ENCODE results near the gene ENHO.
A peak's percentile ranks its signal among the peaks of the same experiment; 100 is the strongest.

The ENHO gene

DNA sequence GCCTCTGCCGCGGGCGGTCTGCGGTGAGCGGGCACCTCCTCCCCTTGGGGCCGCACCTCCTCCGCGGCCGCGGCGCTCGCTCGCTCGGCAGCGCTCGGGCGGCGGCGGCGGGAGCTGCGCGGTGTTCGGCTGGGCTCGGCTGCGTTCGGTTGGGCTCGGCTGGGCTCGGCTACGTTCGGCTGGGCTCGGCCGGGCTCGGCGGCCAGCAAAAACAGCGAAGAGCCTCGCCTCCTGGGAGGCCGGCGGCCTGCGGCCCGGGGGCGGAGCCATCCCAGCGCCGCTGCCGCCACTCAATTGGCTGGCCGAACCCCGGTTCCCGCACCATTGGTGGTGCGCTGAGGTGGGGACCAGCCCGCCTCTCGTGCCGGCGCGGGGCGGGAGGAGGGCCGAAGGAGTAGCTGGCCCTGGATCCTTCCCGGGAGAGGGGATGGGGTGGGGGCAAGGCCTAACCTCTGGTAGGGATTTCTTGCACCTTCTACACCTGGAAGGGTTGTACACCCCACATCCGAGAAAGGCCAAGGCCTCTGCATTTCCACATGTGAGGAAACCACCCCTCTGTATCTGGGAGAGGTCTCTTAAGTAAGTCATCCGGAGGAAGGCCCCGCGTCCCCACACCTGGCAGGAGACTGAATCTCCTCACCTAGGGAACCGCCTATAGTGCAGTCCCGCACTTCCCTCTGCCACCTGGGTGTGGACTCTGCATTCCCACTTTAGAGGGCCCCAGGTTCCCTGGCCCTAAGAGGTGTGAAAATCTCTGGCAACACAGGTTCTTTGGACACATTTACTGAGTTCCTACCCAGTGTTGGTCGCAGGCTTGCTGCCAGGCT lies at the start of gene ENHO:
TSS of gene ENHO (minus strand) at position 20 of the 827 bp plus-strand sequence. CDS start 1,295 bp downstream, outside the sequence.
- DNase-seq = peak; percentile 52 to 76

DNA sequence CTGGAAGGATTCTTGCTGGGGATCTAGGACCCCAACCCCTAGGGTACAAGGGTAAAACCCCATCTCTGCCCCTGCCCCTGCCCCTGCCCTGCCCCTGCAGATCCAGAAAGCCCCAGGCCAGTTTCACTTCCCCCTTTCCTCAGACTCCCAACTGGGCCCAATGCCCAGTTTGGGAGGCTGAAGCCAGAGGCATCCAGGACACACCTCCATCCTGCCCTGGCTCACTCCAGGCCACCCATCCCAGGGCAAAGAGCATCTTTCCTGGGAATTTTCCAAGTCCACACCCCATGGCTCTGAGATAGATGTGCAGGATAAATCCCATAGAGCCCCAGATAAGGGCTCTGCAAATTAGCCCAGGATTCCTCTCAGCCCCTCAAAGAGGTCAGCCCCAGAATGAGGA lies 49.3 kb upstream of the ENHO start:
- DNase-seq = no peak

DNA sequence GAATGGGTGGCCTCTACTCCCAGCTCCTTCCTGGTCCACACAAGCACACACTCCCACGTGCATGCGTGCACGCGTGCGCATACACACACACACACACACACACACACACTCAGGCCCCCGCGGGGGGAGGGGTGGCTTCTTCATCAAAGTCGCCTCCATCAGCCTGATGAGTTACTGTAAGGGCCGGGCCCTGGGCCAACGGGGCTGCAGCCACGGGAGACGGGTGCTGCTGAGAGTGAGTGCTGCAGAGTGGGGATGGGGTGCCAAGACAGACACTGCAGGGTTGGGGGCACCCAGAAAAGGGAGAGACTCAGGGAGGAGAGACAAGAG lies 48.7 kb upstream of the ENHO start:
- no peak for DNase-seq

DNA sequence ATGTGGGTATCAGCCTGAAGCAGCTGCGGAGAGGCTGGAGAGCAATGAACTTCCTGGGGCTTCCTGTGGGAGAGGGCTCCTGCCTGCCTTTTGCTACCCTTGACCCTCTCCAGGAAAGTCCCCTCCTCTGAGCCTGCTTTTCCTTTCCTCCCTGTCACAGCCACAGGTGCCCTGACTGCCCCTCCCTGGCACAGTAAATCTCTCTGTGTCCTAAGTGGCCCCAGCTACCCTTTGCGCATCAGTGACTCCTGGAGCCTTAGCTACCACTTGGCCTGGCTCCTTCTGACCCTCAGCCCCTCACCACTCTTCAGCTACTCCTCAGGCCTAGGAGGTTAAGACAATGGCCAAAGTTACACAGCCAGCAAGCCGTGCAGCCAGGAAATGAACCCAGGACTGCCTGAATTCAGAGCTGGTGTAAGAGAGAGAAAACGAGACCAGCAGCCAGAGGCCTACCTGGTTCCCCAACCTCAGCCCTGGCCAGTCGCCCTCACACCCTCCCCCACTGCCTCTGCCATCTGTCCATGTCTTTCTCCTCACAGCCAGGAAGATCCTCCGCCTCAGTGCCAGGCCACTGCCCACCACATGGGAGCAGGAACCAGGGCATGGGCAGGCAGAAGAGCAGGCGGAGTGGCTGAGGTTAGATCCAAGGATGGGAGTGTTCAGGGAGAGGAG lies 48.2 kb upstream of the ENHO start:
- peak; percentile 71 to 91 for DNase-seq

DNA sequence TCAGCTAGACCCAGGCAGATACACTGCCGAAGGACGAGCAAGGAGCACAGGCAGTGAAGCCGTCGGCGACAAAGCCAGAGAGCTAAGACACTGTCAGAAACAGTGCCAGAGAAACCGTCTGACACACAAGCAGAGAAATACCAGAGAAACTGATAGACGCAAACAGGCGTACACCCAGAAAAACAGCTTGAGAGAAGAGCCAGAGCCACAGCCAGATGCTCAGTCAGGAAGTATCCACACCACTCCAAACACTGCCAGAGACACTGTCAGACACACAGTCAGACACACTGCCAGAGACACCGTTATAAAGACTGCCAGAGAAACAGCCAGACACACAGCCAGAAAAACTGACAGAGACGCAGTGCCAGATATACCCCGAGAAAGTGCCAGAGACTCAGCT lies 47.6 kb upstream of the ENHO start:
- DNase-seq = peak in 1 of 2 experiments; percentile 27

DNA sequence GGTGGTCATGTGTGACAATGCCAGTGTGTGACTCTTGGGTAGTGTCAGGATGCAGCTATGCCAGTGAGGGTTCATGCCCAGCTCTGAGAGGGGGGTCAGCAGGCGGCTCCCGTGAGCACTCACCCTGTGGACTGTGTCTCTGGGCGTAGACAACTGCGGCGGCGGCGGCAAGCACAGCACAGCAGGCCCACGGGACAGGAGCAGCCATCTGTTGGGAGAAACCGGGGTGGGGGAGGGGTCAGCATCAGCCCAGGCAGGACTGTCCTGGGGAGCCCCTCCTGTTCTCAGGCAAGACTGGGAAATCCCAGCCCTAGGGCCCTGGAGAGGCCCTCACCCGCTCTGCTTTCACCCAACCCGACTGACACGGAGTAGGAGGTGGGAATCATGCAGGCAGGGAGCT lies 46.0 kb upstream of the ENHO start:
- DNase-seq = no peak

DNA sequence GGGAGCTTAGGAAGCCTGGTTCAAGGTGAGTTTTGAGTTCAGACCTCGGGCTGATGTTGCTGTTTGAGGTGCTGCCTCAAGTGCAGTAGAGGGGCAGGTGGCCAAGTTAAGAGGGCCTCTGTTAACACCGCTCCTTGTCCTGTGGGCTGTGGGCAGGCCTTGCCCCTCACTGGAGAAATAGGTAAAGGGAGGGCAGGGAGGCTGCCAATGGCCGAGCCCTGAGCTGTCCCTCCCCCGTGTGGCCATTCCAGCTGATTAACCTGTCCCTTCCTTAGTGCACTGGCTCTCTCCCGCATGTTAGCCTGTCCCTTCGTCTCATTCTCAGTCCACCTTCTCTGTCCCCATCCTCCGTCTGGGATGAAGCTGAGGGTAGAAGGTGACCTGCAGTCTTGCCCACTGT lies 45.3 kb upstream of the ENHO start:
- no peak for DNase-seq

DNA sequence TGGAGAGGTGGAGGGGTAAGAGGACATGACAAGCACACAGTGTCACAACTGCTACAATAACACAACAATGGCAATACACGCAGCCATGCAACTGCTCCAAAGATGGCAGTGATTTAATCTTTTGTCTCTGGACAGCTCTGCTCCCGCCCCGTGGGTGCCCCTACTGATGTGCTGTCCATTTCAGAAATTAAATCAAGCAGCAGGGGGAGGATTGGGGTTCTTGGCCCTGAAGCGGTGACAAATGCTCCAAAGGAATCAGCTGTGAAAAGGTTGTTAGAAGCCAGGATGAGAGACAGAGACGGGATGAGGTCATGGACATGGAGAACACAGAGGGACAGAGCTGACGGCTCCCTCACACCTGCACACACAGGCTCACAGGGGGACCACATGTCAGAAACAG lies 44.2 kb upstream of the ENHO start:
- no peak for DNase-seq

DNA sequence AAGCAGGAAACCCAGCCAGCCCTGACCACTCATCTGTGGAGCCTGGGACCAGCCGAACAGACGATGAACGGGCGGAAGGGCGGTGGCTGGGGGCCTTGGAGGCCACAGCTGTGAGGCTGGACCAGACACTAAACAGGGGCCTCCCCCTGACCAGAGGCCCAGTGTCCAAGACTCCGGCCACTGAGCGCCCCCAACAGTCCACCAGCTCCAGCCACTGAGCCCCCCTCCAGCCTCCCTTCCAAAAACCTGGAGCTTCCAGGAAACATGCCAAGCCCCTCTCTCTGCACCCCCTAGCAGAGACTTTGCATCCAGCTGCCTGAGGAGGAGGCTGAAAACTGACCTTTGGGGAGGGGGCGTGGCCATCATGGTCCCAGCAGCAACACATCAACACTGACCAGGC lies 43.5 kb upstream of the ENHO start:
- no peak for DNase-seq

DNA sequence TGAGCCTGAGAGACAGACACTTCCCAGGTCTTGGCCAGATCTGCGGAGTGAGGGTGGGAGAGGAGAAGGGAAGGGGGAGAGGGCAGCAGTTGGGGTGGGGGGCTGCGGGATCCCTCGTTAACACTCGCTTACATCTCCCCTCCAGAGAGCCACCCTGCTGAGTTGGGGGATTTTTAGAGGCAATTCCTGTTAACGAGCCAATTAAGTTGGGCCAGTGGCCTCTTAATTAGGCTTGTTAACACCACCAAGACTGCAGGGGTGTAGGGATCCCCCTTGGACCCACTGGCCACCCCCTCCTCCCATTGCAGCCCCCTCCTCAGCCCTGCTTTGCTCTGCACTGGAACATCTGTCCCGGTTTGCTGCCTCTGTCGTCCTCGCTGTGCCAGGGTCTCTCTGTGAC lies 43.1 kb upstream of the ENHO start:
- DNase-seq = no peak

DNA sequence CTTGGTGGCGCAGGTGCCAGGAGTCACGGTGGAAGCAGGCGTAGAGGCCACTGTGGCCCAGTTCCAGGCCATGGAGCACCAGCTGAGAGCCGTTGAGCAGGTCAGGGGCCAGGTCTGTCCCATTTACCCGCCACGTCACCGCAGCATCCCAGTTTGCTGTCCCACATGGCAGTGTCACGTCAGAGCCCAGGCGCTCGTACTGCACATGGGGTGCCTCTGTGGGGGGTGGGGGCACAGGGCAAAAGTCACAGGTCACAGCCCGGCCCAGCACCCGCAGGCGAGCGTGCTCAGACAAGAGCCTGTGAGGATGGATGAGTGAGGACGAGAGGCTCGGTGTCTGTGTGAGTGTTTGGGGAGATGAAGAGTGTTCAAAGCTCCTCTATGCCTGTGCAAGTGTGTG lies 41.8 kb upstream of the ENHO start:
- DNase-seq = no peak

DNA sequence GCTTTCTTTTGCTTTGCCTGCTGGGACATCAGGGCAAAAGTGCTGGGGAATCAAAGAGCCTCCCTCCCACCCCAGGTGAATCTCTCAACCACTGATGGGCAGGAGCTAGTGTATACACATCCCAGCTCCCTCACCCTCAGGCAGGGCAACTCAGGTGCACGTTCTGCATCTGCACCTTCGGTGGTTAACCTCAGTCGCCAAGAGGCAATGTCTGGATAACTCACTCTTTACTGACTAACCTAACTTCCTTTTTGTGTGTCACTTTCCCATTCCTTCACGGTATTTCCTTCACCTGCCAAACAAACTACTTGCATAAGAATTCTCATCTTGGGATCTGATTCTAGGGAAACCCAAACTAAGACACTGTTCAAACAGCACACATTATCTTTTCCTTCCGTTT lies 40.5 kb upstream of the ENHO start:
- no peak for DNase-seq

DNA sequence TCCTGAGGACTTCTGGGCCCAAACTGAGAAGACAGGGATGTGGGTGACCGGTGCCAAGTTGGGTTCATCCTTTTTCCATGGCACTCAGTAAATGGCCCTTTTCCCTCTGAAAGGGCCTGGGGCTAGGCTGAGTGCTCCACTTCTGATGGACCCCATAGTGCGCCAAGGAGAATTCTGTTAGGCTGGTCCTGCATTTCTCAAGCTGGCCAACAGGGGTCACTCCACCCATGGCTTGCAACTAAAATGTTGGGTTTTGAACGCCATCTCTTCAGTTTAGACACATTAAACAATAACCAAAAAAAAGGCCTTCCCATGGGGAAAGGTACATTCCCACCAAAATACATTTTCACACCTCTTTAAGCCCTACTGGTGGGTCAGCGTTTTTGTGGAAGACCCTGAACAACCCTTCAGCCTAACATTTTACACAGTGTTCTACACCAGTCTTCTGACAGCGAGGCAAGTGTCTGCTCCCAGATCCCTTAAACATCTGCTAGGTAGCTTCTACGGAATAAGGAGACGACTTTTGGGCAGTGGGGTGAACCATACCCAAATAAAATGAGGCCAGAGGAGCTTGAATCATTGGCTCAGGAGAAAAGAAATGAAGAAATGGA lies 39.5 kb upstream of the ENHO start:
- DNase-seq = no peak

DNA sequence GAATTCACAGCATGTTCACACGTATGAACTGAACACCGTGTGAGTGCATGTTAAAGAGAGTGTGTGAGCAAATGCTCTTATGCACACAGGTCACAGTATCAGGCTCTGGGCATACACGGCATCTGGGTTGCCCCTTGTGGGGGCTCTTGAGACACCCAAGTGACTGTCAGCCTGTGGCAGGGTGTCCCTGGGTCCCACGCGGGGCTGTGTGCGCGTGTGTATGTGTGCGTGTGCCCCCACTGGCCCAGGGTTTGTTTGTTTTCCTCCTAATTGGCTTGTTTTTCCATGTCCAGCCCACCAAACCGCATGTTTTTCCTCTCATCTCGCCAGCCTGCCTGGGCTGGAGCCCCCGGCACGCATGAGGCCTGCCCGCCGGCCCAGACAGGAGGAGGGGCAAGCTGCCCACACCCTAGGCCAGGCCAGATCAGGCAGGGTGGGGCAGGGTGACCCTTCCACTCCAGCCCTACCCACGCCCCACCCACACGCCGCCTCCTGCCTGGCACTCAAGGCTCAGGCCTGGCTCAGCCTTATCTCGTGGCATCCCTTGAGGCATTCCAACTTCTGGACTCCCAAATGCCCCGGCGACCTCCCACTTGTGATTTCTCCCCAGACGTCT lies 37.9 kb upstream of the ENHO start:
- no peak for DNase-seq

DNA sequence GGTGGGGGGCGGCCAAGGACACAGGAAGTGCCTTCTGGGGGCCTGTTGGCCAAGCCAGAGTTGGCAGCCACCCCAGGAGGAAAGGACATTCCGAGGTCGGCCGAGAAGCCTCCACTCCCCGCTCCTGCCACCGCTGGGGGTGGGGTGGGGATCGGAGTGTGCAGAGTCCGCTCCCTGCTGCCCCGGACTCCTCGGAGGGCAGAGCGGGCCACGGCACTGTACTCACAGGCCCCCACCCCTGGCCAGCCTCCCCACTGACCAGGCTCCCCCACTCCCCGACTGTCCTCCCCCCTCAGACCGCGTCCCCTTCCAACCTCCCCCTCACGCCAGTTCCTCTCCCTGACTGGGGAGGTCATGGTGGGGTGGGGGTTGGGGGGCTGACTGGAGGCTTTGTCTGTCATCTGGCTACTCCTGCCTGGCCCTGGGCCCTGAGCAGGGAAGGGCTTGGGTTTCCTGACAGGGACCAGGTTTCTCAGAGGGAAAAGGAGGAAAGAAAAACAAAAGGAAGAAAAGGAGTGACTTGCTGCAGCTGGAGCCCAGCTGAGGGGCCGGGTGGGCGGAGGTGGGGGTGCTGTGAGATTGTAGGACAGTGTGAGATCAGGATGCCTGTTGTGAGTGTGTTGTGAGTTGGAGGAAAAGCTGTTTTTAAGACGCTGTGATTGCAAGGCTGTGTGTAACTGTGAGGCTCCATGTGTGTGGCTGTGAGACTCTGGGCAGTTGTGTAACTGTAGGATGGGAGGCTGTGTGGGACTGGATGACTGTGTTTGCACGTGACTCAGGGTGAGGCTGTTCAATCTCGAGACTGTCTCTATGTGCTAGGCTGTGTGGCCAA lies 37.0 kb upstream of the ENHO start:
- no peak for DNase-seq

DNA sequence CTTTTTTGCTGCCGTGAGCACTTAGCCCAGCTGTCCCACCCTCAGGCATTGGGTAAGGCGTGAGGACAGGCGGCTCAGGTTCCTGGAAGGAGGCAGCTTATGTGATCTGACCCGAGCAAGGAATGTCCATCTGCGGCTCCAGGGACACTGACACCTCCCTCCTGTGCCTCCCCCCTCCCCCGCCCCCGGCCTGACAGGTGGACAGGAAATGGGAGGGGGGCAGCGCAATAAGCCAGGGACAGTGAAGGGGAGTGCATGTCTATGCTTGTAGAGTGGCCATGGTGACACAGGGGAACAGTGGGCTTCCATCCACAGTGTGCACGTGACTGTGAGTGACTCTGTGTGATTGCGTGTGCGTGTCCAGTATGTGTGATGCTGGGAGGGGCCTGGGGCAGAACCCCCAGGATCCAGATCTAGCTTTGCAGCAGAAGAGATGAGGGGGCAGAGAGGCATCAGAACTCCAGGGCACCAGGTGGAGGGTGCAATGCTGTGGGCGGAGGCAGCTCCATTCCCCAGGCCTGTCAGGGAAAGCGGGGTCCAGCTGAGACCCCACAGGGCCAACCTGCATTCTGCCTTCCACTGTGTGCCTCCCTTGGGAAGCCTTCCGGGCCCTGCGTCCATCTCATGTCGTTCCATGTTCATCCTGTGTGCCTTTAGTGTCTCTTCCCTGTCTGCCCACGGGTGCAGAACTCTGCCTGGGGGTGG lies 36.3 kb upstream of the ENHO start:
- no peak for DNase-seq

DNA sequence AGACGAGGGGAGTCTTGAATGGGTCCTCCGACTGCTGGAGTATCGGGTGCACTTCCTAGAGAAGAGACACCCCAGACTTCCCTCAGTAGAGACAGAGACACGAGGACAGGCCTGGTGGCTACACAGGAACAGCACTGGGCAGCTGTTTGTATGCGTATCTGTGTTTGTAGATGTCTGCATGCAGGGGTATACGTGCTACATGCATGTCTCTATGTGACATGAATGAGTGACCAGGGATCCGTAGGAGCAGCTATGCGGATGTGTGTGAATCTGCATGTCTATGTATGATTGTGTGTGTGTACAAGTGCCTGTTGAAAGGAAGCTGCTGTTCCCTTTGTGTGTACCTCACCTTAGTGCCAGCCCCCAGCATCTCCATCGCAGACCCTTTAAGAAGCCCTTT lies 35.6 kb upstream of the ENHO start:
- DNase-seq = no peak

DNA sequence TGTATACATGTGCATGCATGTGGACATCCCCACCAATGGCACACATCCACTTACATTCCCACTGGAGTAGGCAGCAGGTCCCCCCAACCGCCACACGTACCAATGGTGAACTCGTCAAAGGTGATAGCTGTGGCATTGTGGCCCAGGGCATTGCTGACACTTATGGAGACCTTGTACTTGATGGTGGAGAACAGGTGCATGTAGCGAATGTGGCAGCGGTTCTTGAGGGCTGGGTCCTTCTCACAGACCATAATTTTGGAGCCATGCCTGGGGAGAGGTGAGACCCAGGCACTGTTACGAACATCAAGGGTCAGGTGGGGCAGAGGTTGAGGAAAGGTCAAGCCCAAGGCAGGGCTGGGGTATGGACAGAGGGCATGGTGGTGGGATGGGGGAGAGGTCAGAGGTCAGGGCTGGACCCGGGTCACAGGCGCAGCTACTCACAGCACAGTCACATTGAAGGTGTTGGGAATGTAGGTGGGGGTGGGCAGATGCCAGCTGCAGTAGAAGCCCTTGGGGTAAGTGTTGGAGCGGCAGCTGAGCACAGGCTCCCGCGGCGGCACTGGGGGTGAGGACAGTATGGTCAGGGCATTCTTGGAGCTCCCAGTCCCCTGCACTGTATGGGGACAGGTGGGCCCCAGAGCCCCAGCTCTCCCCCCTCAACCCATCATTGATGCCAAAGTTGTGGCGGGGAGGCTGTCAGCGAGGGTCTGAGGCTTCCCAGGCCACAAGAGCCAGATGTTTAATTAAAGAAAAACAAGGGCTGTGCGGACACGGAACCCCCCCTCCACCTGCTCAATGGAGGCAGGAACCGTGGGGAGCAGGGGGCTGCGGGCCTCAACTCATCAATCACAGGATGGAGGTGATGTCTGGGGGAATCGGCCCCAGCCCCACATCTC lies 34.9 kb upstream of the ENHO start:
- DNase-seq = no peak

DNA sequence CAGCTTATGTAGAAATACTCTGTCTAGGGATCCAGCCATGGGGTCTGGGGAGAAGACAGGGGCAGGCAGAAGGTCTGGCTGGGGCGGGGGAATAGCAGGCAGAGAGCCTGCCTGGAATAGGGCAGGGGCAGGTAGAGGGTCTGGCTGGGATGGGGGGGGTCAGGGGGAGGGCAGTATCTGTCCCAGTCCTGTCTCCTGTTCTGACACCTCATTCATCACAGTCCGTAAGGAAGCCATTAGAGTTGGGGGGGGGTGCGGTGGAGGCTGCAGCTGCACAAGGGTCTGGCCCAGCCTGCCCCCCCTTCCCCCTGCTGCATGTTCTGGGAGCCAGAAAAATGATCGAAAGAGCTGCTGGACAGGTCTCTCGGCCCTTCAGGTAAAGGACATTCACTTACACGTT lies 34.2 kb upstream of the ENHO start:
- DNase-seq = no peak

DNA sequence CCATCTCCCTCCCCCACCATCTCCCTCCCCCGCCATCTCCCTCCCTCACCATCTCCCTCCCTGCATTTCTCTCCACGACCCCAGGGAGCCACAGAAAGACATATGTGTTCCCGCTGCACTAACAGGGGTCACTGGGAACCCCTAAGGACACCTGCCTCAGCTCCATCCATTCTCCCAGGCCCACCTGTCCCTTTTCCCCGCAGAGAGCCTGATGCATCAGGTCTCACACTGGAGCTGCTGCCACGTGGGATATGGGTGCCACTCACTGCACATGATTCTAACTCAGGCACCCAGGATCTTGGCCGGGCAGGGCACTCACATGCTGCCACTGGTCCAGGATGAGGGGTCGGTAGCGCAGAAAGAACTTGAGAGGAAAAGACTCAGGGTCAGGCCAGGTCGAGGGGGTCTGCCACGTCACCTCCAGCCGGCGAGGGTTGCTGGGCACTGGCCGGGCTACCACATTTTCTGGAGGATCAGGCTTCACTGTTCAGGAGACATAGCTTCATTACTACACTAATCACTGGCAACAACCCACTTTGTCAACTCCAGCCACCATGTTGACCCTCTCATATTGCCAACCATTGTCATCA lies 33.2 kb upstream of the ENHO start:
- DNase-seq = no peak

DNA sequence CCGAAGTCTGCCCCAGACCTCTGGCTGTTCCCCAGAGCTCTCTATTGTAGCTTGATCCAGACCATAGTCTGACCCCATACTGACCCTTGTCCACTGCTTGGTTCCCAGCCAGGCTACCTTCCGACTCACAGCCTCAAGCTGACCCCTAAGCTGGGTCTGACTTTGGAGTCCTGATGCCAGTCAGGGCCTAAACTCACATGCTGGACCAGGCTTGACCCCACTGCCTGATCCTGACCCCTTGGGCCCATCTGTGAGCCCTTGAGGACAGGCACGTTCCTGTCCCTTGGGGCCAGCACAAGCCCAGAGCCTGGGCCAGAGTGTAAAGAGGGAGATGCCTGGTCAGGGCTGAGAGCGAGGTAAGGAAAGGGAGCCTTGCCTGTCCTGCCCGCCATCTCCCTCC lies 32.7 kb upstream of the ENHO start:
- DNase-seq = no peak

Measured in cerebellar nuclear complex (tissue), 1 donor.